ENCODE data around the gene EML2.
"Not testable (repeated sequence)": the region's sequence is repeated elsewhere in the genome, so short reads cannot be mapped to it uniquely, and the experiment has no call there.

The EML2 gene

DNA sequence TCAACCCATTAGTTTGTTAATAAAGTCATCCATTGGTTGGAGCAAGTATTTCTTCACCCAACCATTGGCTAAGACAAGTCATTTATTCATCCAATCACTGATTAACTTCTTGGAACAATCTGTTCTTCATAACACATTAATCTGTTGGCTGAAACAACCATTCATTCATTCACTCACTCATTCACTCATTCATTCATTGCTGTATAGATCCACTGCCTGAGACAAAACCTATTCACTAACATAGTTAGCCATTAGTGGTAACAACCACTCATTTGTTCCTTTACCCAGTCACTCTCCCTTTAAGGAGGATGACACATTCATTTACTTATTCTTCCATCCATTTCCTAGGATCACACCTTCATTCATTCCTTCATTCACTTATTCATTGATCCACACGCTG is 15.2 kb downstream of the EML2 start:
- no peaks in the 10 kb centered on the region for H3K9me3 ChIP-seq (ENCODE audit: insufficient read depth, low read length)
- no peak for DNase-seq (ENCODE audit: low read depth, low spot score)
- no peak overlapping the region for H3K9ac ChIP-seq (ENCODE audit: insufficient read length, low read depth)
- peaks cover 35% of the 10 kb centered on the region for H3K36me3 ChIP-seq (ENCODE audit: insufficient read depth, insufficient read length, low read length)
- no peak for TF ChIP-seq YY1 (IDR thresholded peaks at IDR 0.05; ENCODE audit: insufficient read depth, insufficient read length)
- TF ChIP-seq SUZ12 (IDR thresholded peaks at IDR 0.05; ENCODE audit: extremely low read depth, insufficient read depth, insufficient read length) = no peak
- TF ChIP-seq ZNF274 (IDR thresholded peaks at IDR 0.05; ENCODE audit: low read depth, low read length) = no peak
- no peak overlapping the region for H3K4me3 ChIP-seq (ENCODE audit: insufficient read length, low read depth)
- H3K4me1 ChIP-seq (ENCODE audit: insufficient read depth, insufficient read length) = peaks cover 6% of the 10 kb centered on the region
- H3K27me3 ChIP-seq (ENCODE audit: insufficient read depth, insufficient read length) = no peaks in the 10 kb centered on the region

DNA sequence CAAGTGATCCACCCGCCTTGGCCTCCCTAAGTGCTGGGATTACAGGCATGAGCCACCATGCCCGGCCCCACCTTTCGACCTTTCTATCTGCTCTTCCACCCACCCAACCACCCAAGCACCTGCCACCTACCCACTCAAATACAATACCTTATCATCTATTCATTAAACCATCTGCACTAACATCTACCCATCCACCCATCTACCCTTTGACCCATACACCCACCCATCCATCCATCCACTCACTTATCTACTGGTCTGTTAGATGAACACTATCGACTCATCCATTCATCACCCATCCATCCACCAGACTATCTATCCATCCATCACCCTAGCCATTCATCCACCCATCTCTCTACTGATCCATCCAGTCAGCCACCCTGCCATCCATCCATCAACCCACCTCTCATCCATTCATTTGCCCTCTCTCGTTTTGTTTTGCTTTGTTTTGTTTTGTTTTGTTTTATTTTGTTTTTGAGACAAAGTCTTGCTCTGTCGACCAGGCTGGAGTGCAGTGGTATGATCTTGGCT is 17.2 kb downstream of the EML2 start:
- Histone ChIP-seq H3K4me3 (ENCODE audit: insufficient read length, low read depth) (no peak overlapping the region), H3K9ac (ENCODE audit: insufficient read length, low read depth) (no peak overlapping the region), H3K9me3 (ENCODE audit: insufficient read depth, low read length) (no peaks in the 10 kb centered on the region), H3K36me3 (ENCODE audit: insufficient read depth, insufficient read length, low read length) (peaks cover 36% of the 10 kb centered on the region), H3K27me3 (ENCODE audit: insufficient read depth, insufficient read length) (no peaks in the 10 kb centered on the region), H3K4me1 (ENCODE audit: insufficient read depth, insufficient read length) (peaks cover 6% of the 10 kb centered on the region)
- TF ChIP-seq ZNF274 (IDR thresholded peaks at IDR 0.05; ENCODE audit: low read depth, low read length) = no peak
- TF ChIP-seq SUZ12 (IDR thresholded peaks at IDR 0.05; ENCODE audit: extremely low read depth, insufficient read depth, insufficient read length) = no peak
- no peak for TF ChIP-seq YY1 (IDR thresholded peaks at IDR 0.05; ENCODE audit: insufficient read depth, insufficient read length)
- DNase-seq (ENCODE audit: low read depth, low spot score) = no peak

DNA sequence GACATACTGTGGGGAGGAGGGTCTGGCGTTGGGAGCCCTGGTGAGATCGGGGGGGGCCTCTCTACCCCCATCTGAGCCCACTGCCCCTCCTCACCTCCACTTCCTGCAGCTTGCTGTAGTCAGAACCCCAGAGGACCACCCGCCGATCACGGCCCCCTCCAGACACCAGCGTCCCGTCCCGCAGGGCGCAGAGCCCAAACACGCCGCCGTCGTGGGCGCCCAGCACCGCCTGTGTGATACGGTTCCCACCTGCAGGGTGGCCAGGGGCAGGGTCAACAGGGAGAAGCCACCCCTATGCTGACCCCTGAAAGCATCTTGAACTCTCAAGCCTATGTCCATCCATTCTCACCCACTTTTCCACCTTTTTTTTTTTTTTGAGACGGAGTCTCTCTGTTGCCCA is 17.8 kb downstream of the EML2 start:
- no peak for TF ChIP-seq SUZ12 (IDR thresholded peaks at IDR 0.05; ENCODE audit: extremely low read depth, insufficient read depth, insufficient read length)
- no peak for TF ChIP-seq YY1 (IDR thresholded peaks at IDR 0.05; ENCODE audit: insufficient read depth, insufficient read length)
- TF ChIP-seq ZNF274 (IDR thresholded peaks at IDR 0.05; ENCODE audit: low read depth, low read length) = no peak
- no peaks in the 10 kb centered on the region for H3K27me3 ChIP-seq (ENCODE audit: insufficient read depth, insufficient read length)
- DNase-seq (ENCODE audit: low read depth, low spot score) = no peak
- H3K36me3 ChIP-seq (ENCODE audit: insufficient read depth, insufficient read length, low read length) = peaks cover 36% of the 10 kb centered on the region
- no peak overlapping the region for H3K4me3 ChIP-seq (ENCODE audit: insufficient read length, low read depth)
- no peak overlapping the region for H3K9ac ChIP-seq (ENCODE audit: insufficient read length, low read depth)
- H3K4me1 ChIP-seq (ENCODE audit: insufficient read depth, insufficient read length) = peaks cover 6% of the 10 kb centered on the region
- H3K9me3 ChIP-seq (ENCODE audit: insufficient read depth, low read length) = no peaks in the 10 kb centered on the region

DNA sequence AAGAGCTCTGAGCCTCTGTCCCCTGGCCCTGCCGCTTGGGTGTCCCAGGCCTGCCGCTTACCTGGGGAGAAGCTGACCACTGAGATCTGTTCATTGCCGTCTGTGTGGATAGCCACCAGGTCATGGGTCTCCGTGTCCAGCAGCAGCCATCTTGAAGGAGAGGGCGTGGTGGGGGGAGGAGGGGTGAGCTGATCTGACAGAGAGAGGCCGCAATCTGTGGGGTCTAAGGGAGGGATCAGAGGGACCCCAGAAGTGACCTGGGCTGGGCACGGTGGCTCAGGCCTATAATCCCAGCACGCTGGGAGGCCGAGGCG is 22.5 kb downstream of the EML2 start:
- no peaks in the 10 kb centered on the region for H3K9me3 ChIP-seq (ENCODE audit: insufficient read depth, low read length)
- H3K27me3 ChIP-seq (ENCODE audit: insufficient read depth, insufficient read length) = no peaks in the 10 kb centered on the region
- peaks cover 9% of the 10 kb centered on the region for H3K4me1 ChIP-seq (ENCODE audit: insufficient read depth, insufficient read length)
- no peak for TF ChIP-seq YY1 (IDR thresholded peaks at IDR 0.05; ENCODE audit: insufficient read depth, insufficient read length)
- TF ChIP-seq SUZ12 (IDR thresholded peaks at IDR 0.05; ENCODE audit: extremely low read depth, insufficient read depth, insufficient read length) = no peak
- TF ChIP-seq ZNF274 (IDR thresholded peaks at IDR 0.05; ENCODE audit: low read depth, low read length) = no peak
- no peak for DNase-seq (ENCODE audit: low read depth, low spot score)
- peak overlapping the region; percentile 82 for H3K9ac ChIP-seq (ENCODE audit: insufficient read length, low read depth)
- peaks cover 47% of the 10 kb centered on the region for H3K36me3 ChIP-seq (ENCODE audit: insufficient read depth, insufficient read length, low read length)
- H3K4me3 ChIP-seq (ENCODE audit: insufficient read length, low read depth) = peak overlapping the region; percentile 78

DNA sequence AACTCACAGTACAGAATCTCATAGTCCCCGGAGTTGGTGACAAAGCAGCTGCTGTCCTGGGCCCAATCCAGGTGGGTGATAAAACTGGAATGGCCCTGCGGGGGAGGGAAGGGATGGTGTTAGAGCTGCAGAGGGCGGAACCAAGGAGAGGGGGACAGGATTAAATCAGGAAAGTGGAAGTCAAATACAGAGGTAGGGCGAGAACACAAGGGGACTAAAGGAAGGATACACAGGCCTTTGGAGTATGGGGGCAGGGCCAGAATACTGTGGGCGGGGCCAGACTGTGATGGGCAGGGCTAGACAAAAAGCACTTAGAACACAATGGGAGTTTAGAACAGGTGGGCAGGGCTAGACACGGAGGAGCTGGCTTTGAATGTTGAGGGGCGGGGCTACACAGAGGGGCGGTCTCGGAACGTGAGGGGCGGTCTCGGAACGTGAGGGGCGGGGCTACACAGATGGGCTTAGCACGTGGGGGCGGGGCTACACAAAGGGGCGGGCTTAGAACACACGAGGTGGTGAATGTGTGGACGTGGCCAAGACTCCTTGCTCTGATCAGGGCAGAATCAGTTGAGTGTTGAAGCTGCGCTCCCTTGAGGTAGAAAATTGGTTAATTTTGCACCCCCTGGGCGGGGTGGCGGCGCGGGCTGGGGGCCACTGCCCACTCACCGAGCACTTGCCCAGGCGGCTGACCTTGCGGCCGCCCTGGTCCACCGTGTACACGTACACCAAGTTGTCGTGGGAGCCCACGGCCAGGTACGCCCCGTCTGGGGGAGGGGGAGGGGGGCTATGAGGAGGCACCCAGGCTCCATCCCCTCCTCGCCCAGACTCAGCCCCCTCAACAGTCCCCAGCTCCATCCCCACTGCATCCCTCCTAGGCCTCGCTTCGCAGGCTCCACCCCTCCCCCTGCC is 23.1 kb downstream of the EML2 start:
- H3K4me3 ChIP-seq (ENCODE audit: insufficient read length, low read depth) = peak overlapping the region; percentile 78
- peaks cover 46% of the 10 kb centered on the region for H3K36me3 ChIP-seq (ENCODE audit: insufficient read depth, insufficient read length, low read length)
- H3K4me1 ChIP-seq (ENCODE audit: insufficient read depth, insufficient read length) = peaks cover 5% of the 10 kb centered on the region
- peak overlapping the region; percentile 82 for H3K9ac ChIP-seq (ENCODE audit: insufficient read length, low read depth)
- TF ChIP-seq YY1 (IDR thresholded peaks at IDR 0.05; ENCODE audit: insufficient read depth, insufficient read length) = no peak
- no peak for TF ChIP-seq ZNF274 (IDR thresholded peaks at IDR 0.05; ENCODE audit: low read depth, low read length)
- no peak for TF ChIP-seq SUZ12 (IDR thresholded peaks at IDR 0.05; ENCODE audit: extremely low read depth, insufficient read depth, insufficient read length)
- DNase-seq (ENCODE audit: low read depth, low spot score) = peak; percentile 93
- H3K27me3 ChIP-seq (ENCODE audit: insufficient read depth, insufficient read length) = no peaks in the 10 kb centered on the region
- no peaks in the 10 kb centered on the region for H3K9me3 ChIP-seq (ENCODE audit: insufficient read depth, low read length)

DNA sequence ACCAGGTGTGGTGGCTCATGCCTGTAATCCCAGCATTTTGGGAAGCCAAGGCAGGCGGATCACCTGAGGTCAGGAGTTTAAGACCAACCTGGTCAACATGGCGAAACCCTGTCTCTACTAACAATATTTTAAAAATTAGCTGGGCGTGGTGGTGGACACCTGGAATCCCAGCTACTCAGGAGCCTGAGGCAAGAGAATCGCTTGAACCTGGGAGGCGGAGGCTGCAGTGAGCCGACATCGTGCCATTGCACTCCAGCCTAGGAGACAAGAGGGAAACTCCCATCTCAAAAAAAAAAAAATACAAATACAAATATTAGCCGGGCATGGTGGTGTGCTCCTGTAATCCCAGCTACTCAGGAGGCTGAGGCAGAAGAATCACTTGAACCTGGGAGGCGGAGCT is 24.1 kb downstream of the EML2 start:
- not testable (repeated sequence) for H3K9me3 ChIP-seq (ENCODE audit: insufficient read depth, low read length); H3K9ac ChIP-seq (ENCODE audit: insufficient read length, low read depth); H3K27me3 ChIP-seq (ENCODE audit: insufficient read depth, insufficient read length); DNase-seq (ENCODE audit: low read depth, low spot score); H3K4me1 ChIP-seq (ENCODE audit: insufficient read depth, insufficient read length); H3K4me3 ChIP-seq (ENCODE audit: insufficient read length, low read depth)
- peaks cover 45% of the 10 kb centered on the region for H3K36me3 ChIP-seq (ENCODE audit: insufficient read depth, insufficient read length, low read length)

DNA sequence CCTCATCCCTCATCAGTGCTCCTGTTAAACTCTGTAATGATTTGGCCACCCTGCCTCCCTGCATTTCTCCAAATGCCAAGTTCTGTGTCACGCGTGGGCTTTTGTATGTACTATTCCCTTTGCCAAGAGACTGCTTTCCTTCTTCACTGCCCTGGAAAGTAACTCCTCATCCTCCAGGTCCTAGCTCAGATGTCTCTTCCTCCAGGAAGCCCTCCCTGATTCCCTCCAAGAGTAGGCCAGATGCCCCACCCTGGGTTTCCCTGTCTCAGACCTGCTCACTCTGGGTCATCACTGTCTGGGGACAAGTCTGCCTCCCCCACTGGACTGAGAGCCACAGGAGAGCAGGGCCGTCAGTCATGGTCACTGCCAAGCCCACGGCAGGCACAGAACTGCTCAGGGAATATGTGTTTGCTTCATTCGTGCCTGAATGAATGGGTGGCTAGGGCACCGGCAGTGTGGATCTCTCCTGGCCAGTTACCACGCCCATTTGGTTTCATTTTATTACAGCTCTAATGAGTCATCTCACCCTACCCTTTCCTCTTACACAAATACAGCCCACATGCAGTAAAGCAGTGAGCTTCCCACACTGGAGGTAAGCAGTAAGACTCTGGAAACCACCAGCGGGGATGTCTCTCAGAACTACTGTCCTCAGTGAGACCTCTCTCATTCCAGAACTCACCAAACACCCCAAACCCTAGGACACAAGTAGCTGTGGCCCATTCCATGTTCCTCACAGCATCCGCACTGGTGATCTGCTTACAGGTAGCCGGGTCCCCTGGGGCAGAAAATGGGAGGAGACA is 25.1 kb downstream of the EML2 start:
- H3K9ac ChIP-seq (ENCODE audit: insufficient read length, low read depth) = no peak overlapping the region

More for the DNA sequence above, 25.1 kb downstream of the EML2 start:
- TF ChIP-seq SUZ12 (IDR thresholded peaks at IDR 0.05; ENCODE audit: extremely low read depth, insufficient read depth, insufficient read length) = no peak
- TF ChIP-seq ZNF274 (IDR thresholded peaks at IDR 0.05; ENCODE audit: low read depth, low read length) = no peak
- TF ChIP-seq YY1 (IDR thresholded peaks at IDR 0.05; ENCODE audit: insufficient read depth, insufficient read length) = no peak
- peaks cover 46% of the 10 kb centered on the region for H3K36me3 ChIP-seq (ENCODE audit: insufficient read depth, insufficient read length, low read length)
- peaks cover 2% of the 10 kb centered on the region for H3K4me1 ChIP-seq (ENCODE audit: insufficient read depth, insufficient read length)
- H3K27me3 ChIP-seq (ENCODE audit: insufficient read depth, insufficient read length) = no peaks in the 10 kb centered on the region
- no peak for DNase-seq (ENCODE audit: low read depth, low spot score)
- H3K4me3 ChIP-seq (ENCODE audit: insufficient read length, low read depth) = no peak overlapping the region
- no peaks in the 10 kb centered on the region for H3K9me3 ChIP-seq (ENCODE audit: insufficient read depth, low read length)
